T-helper 22 cell (primary cell): ENCODE measurements around the gene USP49.

Source experiments
- DNase-seq: peaks from one replicate; pipeline ENCODE4 v3.0.0-alpha.2; 2020; ENCODE audit warnings: low read depth

USP49 gene

GRCh38 chr6:41874741-41875140 lies 20.4 kb downstream of the USP49 start:
- DNase-seq, result no peak

DNA sequence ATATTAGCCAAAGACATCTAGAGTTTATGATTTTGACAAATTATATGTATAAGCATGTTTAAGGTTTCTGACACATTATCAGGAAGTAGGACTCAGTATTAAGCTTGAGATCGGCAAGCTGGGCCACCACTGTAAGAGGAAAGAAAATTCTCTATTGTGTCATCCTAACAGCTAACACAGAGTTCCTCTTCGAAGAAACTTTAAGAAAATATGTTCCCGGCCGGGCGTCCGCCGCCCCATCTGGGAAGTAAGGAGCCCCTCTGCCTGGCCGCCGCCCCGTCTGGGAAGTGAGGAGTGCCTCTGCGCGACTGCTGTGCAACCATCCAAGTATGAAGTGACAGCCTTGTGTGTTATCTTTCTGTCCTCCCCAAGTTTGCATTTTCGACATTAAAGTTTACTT lies 23.0 kb downstream of the USP49 start:
- DNase-seq, result no peak

- DNase-seq, result no peak
Observed at GRCh38 chr6:41871691-41872090, 23.5 kb downstream of the USP49 start.

- DNase-seq, result no peak
Observed at GRCh38 chr6:41859356-41859755, 35.8 kb downstream of the USP49 start.

DNA sequence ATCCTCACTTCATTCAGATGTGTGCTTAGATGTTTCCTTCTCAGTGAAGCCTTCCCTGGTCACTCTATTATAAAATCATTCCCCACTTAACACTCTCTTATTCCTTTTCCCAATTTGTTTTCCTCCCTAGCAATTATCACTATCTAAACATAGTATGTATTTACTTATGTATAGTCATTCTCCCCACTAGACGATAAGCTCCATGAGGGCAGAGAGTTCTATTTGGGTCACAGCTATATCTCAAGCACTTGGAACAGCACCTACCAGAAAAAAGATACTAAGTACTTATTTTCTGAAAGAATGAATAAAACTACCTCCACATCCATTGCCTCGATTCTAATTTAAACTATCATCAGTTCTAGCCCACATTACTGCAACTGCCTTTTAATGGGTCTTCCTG lies 36.5 kb downstream of the USP49 start:
- no peak for DNase-seq

GRCh38 chr6:41850861-41851260 lies 44.3 kb downstream of the USP49 start:
- no peak for DNase-seq

DNA sequence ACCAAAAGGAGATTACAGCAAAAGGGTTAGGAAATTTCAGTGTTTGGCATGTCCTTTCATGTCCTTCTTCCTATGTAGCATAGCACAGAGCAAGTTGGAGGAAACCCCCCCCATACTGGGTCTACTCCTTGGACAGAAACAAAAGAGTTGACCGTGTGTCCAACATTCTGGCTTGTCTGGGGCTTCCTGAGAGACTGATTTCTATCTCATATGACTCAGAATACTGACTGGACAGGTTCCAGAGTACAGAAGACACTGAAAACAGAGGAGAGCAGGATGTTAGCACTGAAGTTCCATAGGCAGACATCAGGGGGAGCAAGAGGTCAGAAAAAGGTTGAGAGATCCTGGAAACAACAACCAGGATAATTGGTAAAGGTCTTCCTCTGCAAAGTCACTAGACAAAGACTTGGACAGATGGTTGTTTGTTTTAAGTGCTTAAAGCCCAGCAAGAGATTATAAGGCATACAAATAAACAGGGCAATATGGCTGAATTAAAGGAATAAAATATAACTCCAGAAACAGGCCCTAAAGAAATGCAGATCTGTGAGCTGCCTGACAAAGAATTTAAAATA lies 48.4 kb downstream of the USP49 start:
- DNase-seq, result peak; percentile 2

DNA sequence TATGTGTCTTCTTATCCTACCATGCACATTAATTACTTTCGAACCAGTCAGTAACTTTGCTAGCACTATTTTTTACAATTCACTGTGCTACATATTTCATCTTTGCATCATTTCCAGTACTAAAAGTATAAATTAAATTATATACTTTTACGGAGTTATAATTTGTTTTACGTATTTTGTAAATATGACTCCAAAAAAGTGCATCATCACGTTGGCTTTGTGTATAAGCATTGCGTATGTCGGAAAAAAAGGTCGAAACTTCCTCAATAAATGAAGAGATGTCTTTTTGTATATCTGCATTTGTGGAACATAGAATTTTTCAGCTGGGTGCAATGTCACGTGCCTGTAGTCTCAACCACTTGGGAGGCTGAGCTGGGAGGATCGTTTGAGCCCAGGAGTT lies 52.0 kb downstream of the USP49 start:
- DNase-seq, result no peak

GRCh38 chr6:41840326-41840725 lies 54.8 kb downstream of the USP49 start:
- DNase-seq, result no peak

GRCh38 chr6:41836660-41837052 lies 58.5 kb downstream of the USP49 start:
- no peak for DNase-seq

- DNase-seq, result no peak
Observed at GRCh38 chr6:41836022-41836659, 59.0 kb downstream of the USP49 start.

- no peak for DNase-seq
Observed at GRCh38 chr6:41832263-41832662, 62.9 kb downstream of the USP49 start.

DNA sequence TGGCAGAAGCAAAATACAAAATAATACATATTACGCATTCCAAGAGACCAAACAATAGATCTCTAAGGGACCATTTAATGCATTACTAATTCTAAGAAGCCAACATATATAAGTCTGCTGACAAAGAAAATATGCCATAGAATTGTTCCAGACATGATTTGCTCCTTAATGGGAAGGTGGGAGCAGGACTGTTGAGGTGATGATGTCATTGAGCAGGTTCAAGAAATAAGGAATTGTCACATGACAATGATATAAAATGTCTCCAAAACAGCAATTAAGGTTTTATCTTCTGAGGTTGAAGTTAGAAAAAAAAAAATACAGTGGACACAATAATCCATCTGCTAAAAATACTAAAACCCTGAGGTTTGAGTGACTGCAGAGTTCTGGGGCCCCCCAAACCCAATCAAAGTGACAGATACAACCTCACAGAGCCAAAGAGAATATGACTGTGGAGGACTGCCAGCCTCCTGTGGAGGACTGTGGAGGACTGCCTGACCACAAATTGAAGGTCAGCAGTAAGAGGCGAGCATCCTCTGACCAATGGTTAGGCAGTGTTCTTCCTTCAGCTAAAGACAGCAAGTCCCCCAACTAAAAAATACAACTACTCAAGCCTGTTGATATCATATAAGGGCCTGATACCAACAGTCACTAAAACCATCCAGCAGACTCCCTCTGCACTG lies 68.7 kb downstream of the USP49 start:
- DNase-seq, result no peak

- DNase-seq, result no peak
Observed at GRCh38 chr6:41824571-41825569, 70.3 kb downstream of the USP49 start.

- DNase-seq, result no peak
Observed at GRCh38 chr6:41823178-41823577, 72.0 kb downstream of the USP49 start.

- no peak for DNase-seq
Observed at GRCh38 chr6:41822021-41822420, 73.2 kb downstream of the USP49 start.

GRCh38 chr6:41821266-41821665 lies 73.9 kb downstream of the USP49 start:
- DNase-seq, result no peak

GRCh38 chr6:41818271-41819054 lies 76.7 kb downstream of the USP49 start:
- DNase-seq, result no peak

GRCh38 chr6:41815587-41815986 lies 79.6 kb downstream of the USP49 start:
- no peak for DNase-seq

DNA sequence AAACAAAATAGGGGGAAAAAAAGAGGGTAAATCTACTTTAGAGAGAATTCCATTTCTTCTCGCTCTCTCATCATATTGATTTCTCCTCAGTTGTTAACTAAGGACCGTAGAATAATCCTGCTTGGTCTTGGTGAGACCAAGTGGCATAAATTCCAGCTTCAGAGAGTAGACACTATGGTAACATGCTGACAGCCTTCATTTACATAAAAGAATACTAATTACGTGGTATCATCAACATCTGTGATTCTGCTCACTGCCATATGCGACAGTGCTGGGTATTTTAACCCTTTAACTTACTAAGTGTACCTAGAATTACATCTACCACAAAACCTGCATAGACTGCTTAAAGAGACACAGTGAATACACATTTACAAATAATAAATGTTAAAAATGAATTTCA lies 80.5 kb downstream of the USP49 start:
- DNase-seq, result no peak

DNA sequence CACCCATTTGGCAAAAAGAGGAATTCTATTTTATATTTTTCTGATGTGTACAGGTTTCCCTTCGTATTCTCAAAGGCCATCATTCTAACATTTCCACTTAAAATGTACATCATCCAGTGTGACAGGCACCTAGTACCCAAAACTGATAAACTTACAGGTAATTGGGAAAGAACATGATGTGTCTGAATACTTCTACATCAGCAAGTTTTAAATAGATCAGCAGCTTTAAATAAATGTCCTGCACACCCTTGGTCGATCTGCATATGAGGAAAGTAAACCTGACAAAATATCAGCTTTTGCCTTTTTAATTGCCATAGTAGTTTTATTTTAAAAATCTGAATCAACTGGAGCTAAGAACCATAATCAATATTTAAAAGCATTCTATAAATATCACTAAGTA lies 81.2 kb downstream of the USP49 start:
- DNase-seq, result no peak

DNA sequence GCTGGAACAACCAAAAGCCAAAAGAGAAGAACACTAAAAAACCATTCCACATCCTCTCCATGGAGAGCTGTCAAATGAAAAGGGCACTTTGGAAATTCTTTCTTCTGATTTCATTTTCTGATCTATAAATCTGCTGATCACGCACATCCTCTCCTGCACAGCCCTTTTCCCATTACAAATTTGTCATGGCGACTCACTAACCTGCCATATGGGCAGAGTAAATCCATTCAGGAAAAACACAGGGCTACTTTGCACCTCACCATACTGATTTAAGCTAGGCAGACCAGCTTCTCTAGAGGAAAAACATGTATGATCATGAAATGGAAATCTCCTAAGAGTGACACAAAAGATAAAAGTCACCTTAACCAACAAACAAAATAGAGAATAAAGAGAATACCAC lies 81.7 kb downstream of the USP49 start:
- no peak for DNase-seq
